ENCODE data around the gene SMARCD2.

Gene SMARCD2

DNA sequence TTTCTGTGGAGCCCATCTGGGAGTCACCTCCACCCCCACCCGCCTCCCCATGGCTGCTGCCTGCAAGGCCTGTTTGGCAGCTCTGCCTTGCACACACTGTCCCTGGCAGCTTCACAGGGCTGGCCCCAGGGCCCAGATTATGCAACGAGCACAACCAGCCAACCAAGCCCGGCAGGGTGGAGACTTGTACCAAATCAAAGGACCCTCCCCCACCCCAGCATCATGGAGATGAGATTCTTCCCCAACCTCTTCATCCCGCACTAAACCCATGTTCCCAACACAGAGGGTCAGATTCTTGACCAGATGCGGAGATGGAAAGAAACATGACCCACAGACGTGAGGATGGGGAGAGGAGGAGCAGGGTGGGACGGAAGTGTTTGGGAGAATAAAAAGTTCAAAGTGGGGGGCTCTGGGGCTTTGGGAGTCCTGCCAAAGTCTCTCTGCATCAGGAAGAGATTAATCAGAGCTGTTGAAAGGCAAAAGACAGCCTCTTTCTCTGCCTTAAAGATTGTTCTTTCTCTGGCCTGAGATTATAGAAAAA, 3.8 kb downstream of the SMARCD2 start:
- TF ChIP-seq, protein P1, sequence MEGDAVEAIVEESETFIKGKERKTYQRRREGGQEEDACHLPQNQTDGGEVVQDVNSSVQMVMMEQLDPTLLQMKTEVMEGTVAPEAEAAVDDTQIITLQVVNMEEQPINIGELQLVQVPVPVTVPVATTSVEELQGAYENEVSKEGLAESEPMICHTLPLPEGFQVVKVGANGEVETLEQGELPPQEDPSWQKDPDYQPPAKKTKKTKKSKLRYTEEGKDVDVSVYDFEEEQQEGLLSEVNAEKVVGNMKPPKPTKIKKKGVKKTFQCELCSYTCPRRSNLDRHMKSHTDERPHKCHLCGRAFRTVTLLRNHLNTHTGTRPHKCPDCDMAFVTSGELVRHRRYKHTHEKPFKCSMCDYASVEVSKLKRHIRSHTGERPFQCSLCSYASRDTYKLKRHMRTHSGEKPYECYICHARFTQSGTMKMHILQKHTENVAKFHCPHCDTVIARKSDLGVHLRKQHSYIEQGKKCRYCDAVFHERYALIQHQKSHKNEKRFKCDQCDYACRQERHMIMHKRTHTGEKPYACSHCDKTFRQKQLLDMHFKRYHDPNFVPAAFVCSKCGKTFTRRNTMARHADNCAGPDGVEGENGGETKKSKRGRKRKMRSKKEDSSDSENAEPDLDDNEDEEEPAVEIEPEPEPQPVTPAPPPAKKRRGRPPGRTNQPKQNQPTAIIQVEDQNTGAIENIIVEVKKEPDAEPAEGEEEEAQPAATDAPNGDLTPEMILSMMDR (IDR thresholded peaks at IDR 0.05; ENCODE audit: insufficient read depth, low read length, missing control alignments) = no peak
- DNase-seq (ENCODE audit: low read depth, low spot score) = no peak
- ChIA-PET POLR2A (interaction anchor here (1.0 to 1.2 kb wide), 2 partner anchors 9 to 65 kb away, joined by 3 to 5 read pairs; partner anchors contain the start of genes CCDC47 and DDX42), CTCF (interaction anchor here (0.9 to 5.3 kb wide), 4 partner anchors 8 to 227 kb away, joined by 4 to 58 read pairs (median 4); partner anchors contain the start of gene FTSJ3)
- H3K4me3 ChIP-seq (ENCODE audit: low read depth, low read length) = no peak overlapping the region

DNA sequence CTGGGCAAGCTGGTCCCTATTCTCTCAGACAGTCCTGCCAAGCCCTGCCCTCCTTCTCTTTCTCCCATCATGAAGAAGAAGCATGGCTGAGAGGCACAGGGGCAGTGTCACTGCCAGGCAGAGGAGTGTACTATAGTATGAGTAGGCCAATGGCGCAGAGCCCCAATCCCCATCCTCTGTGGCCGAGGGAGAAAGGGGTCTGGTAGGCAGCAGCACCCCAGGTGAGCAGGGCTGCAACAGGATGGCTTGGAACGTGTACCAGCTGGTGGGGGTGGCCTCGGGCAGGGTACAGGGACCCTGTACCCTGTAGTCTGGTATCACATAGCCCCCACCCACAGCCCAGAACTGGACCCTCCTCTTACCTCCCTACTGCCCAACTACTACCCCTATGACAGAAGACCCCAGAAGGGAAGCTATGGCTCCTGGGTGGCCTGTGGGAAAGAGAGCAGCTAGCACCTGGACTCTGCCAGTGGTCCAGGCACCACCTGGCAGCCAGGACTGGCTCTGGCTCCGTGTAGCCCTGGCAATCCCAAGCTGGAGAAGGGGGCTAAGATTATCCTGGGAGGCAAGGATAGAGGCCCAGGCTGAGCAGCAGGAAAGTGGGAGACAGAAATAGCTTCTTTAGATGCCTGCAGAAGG, 4.4 kb downstream of the SMARCD2 start:
- ChIA-PET CTCF (interaction anchor here (0.9 to 5.3 kb wide), 6 partner anchors 8 to 226 kb away, joined by 3 to 58 read pairs (median 4); partner anchors contain the start of gene FTSJ3), POLR2A (interaction anchor here (1.0 to 1.2 kb wide), 2 partner anchors 8 to 65 kb away, joined by 3 to 5 read pairs; partner anchors contain the start of genes CCDC47 and DDX42)
- DNase-seq (ENCODE audit: low read depth, low spot score) = no peak
- no peak overlapping the region for H3K4me3 ChIP-seq (ENCODE audit: low read depth, low read length)
- TF ChIP-seq, protein P1 (IDR thresholded peaks at IDR 0.05; ENCODE audit: insufficient read depth, low read length, missing control alignments) = no peak

DNA sequence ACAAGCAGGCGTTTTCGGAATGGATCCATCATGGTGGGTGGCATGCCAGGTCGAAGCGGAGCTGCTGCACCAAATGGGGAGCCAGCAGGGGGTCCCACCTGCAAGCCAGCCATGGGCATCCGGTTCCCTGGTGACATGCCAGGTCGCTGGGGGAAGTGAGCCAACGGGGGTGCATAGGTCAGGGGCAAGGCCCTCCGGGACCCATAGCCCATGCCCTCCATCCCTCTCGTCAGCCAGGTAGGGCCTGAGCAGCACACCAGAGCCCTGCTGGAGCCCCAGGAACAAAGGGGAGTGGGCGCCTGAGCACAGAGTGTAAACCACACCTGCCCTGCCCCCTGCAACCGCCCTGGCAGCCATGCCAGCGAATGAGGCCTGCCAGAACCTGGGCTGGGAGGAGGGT, 5.0 kb downstream of the SMARCD2 start:
- no peak for DNase-seq (ENCODE audit: low read depth, low spot score)
- ChIA-PET POLR2A (no interaction called here), CTCF (interaction anchor here (1.1 to 1.4 kb wide), 2 partner anchors 13 to 153 kb away, joined by 3 to 4 read pairs; no protein-coding TSS in a partner anchor)
- no peak overlapping the region for H3K4me3 ChIP-seq (ENCODE audit: low read depth, low read length)
- TF ChIP-seq, protein P1 (IDR thresholded peaks at IDR 0.05; ENCODE audit: insufficient read depth, low read length, missing control alignments) = no peak

DNA sequence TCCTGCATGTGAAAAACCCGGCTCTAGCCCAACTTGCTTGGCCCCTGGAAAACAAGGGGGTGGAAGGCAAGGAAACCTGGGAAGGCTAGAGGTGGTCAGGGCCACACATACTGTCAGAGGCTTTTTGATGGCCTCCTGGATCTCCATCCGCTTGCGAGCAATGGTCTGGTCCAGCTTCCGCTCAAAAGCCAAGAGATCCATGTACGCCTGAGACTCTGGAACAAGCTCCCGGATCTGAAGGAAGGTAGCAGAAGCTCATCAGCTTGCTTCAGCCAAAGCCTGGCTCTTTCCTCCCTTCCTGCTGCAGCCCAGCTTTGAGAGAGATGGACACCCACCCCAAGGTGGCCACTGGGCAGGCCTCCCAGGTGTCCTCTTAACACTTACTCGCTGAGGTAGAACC, 5.7 kb downstream of the SMARCD2 start:
- TF ChIP-seq, protein P1 (IDR thresholded peaks at IDR 0.05; ENCODE audit: insufficient read depth, low read length, missing control alignments) = no peak
- ChIA-PET CTCF (interaction anchor here (1.4 kb wide), 1 partner anchor 12 kb away, joined by 4 read pairs; no protein-coding TSS in a partner anchor), POLR2A (no interaction called here)
- no peak overlapping the region for H3K4me3 ChIP-seq (ENCODE audit: low read depth, low read length)
- no peak for DNase-seq (ENCODE audit: low read depth, low spot score)

DNA sequence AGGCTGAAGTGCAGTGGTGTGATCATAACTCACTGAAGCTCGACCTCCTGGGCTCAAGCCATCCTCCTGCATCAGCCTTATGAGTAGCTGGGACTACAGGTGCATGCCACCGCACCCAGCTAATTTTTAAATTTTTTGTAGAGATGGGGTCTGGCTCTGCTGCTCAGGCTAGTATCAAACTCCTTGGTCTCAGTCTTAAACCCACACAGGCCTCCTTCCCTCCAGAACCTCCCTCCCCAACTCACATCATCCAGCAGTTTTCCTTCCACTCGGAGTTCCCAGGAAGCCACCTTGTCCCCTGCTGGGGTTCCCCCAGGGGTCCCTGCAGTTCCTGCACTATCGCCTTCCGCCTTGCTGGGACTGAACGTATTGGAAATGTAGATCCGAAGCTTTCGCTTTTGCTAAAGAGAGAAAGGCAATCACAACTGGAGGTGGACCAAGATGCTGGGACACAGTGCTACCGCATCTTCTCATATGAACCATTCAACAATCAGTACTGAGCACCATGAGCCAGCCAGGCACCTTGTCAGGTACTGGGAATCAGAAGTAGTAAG, 7.2 kb downstream of the SMARCD2 start:
- H3K4me3 ChIP-seq (ENCODE audit: low read depth, low read length) = no peak overlapping the region
- ChIA-PET CTCF (interaction anchor here (0.7 to 1.6 kb wide), 11 partner anchors 8 to 208 kb away, joined by 3 to 15 read pairs (median 4); no protein-coding TSS in a partner anchor), POLR2A (no interaction called here)
- TF ChIP-seq, protein P1 (IDR thresholded peaks at IDR 0.05; ENCODE audit: insufficient read depth, low read length, missing control alignments) = no peak
- DNase-seq (ENCODE audit: low read depth, low spot score) = no peak
